HepG2 (cell line): ENCODE data around the gene GADD45B. TPM values are rescaled to one million over a fixed set of nuclear protein-coding genes. Genes with fewer than 3 reads are reported as not detected.

Experiments used
- ATAC-seq: fragments of 200-7000 bp; cut with Tn5 transposase; 3 replicates; pipeline ENCODE4 v1.9.1; 2020; ENCODE audit warnings: mild to moderate bottlenecking, moderate library complexity
- BruUV-seq: library from RNA; stranded (reverse); fragments of 400-500 nt; replicated peaks from 2 replicates; lab custom pipeline; 2021; lab: Mats Ljungman, UMichigan
- CTCF ChIA-PET: fragments of 300-600 bp; formaldehyde crosslinking; extraction: SDS; loops from one replicate; lab custom pipeline; 2021; ENCODE audit warnings: low total read pairs, inconsistent platforms, low intra/inter-chr PET ratio; lab: Yijun Ruan, JAX
- POLR2A ChIA-PET: fragments of 350-600 bp; sonication (Branson Sonifier 250); formaldehyde crosslinking; loops from one replicate; lab custom pipeline; 2020; ENCODE audit warnings: antibody characterized with exemption, inconsistent platforms; lab: Yijun Ruan, JAX
- DNase-seq: peaks from one replicate; pipeline ENCODE4 v3.0.0-alpha.2; 2015; ENCODE audit warnings: low spot score
- FAIRE-seq: peaks from 3 replicates; lab custom pipeline; 2011; peaks lifted over from hg19 to GRCh38; lab: Jason Lieb, UNC
- H2AFZ ChIP-seq: one replicate; pipeline ENCODE4 v1.6.1; 2011; ENCODE audit warnings: low read length, inconsistent platforms
- H3K27ac ChIP-seq: fragments of 300-600 bp; 3 replicates; pipeline ENCODE4 v1.8.0; 2011; ENCODE audit warnings: mixed run types, mild to moderate bottlenecking, mixed read lengths, low read length, inconsistent platforms; ENCODE audit not compliant: insufficient read depth; ENCODE audit errors: extremely low read length
- H3K27me3 ChIP-seq, 2 experiments: fragments of 200-600 bp in 1 of 2; 2 replicates in 1 of 2; 3 replicates in 1 of 2; pipeline versions ENCODE4 v1.6.0 to v1.8.0; 2011; ENCODE audit warnings: low read length in 2 of 2, mild to moderate bottlenecking in 2 of 2, moderate library complexity in 2 of 2, inconsistent platforms in 1 of 2; ENCODE audit not compliant: insufficient read depth in 2 of 2, control insufficient read depth in 1 of 2
- H3K36me3 ChIP-seq, 2 experiments: fragments of 200-600 bp in 1 of 2; replicated peaks in 1 of 2; 2 replicates in 1 of 2; 3 replicates in 1 of 2; pipeline versions ENCODE4 v1.5.1 to v1.8.0; 2011; ENCODE audit warnings: low read length in 2 of 2, inconsistent platforms in 1 of 2; ENCODE audit not compliant: insufficient read depth in 2 of 2, control insufficient read depth in 1 of 2
- H3K4me1 ChIP-seq: 2 replicates; pipeline ENCODE4 v1.5.1; 2012; ENCODE audit warnings: low read length, inconsistent platforms; ENCODE audit not compliant: insufficient read depth
- H3K4me2 ChIP-seq: 2 replicates; pipeline ENCODE4 v1.6.0; 2011; ENCODE audit warnings: low read depth, low read length, inconsistent platforms
- H3K4me3 ChIP-seq, 3 experiments: fragments of 200-600 bp in 1 of 3; sonication (generic), shearing (Covaris generic) in 1 of 3; replicated peaks in 1 of 3; 2 replicates each; pipeline ENCODE4 v1.5.1; 2011 to 2016; ENCODE audit warnings: low read length in 3 of 3, inconsistent platforms in 2 of 3, low read depth in 2 of 3, mild to moderate bottlenecking in 2 of 3, control low read depth in 1 of 3, mixed read lengths in 1 of 3; ENCODE audit not compliant: insufficient read depth in 1 of 3
- H3K79me2 ChIP-seq: one replicate; pipeline ENCODE4 v1.6.1; 2011; ENCODE audit warnings: low read length, inconsistent platforms; ENCODE audit not compliant: insufficient read depth
- H3K9ac ChIP-seq: 2 replicates; pipeline ENCODE4 v1.6.0; 2011; ENCODE audit warnings: mild to moderate bottlenecking, low read depth, low read length, inconsistent platforms; ENCODE audit not compliant: insufficient read depth
- H3K9me3 ChIP-seq: 2 replicates; pipeline ENCODE4 v1.5.1; 2012; ENCODE audit warnings: mild to moderate bottlenecking, low read length
- H4K20me1 ChIP-seq: 2 replicates; pipeline ENCODE4 v1.6.0; 2011; ENCODE audit warnings: inconsistent platforms, mild to moderate bottlenecking, low read length, moderate library complexity; ENCODE audit not compliant: insufficient read depth
- ADNP ChIP-seq: sonication (generic); formaldehyde crosslinking; IDR thresholded peaks from 2 replicates; pipeline ENCODE4 v1.4.0; 2020; ENCODE audit warnings: missing genetic modification reagents
- BHLHE40 ChIP-seq: IDR thresholded peaks from 2 replicates; pipeline ENCODE4 v1.6.1; 2011; ENCODE audit warnings: low read length, improper control_type of control experiment
- CC2D1A ChIP-seq: sonication (generic); formaldehyde crosslinking; IDR thresholded peaks from 2 replicates; pipeline ENCODE4 v1.8.1; 2023; ENCODE audit warnings: mild to moderate bottlenecking, missing genetic modification reagents
- CREB1 ChIP-seq, 2 experiments: fragments of 450-650 bp in 1 of 2; IDR thresholded peaks; 2 replicates each; pipeline ENCODE4 v1.6.1; 2016 to 2017; ENCODE audit warnings: control low read depth in 1 of 2, mild to moderate bottlenecking in 1 of 2, missing compliant biosample characterization in 1 of 2, missing genetic modification characterization in 1 of 2
- DMAP1 ChIP-seq: IDR thresholded peaks from 2 replicates; pipeline ENCODE4 v1.6.1; 2016
- FOSL2 ChIP-seq: sonication (generic); formaldehyde crosslinking; IDR thresholded peaks from 2 replicates; pipeline ENCODE4 v1.4.0; 2020; ENCODE audit warnings: missing genetic modification reagents
- KDM1A ChIP-seq: IDR thresholded peaks from 2 replicates; pipeline ENCODE4 v1.6.1; 2016; ENCODE audit warnings: missing compliant biosample characterization
- MAFF ChIP-seq: IDR thresholded peaks from 2 replicates; pipeline ENCODE4 v1.6.1; 2011; ENCODE audit warnings: low read depth, low read length, improper control_type of control experiment
- MAFG ChIP-seq: sonication (generic); formaldehyde crosslinking; IDR thresholded peaks from 2 replicates; pipeline ENCODE4 v1.5.1; 2020; ENCODE audit warnings: mild to moderate bottlenecking, missing genetic modification reagents
- MAFK ChIP-seq, 2 experiments: IDR thresholded peaks in 1 of 2; conservative IDR thresholded peaks in 1 of 2; 2 replicates each; pipeline ENCODE4 v1.6.1; 2011; ENCODE audit warnings: improper control_type of control experiment in 2 of 2, low read length in 2 of 2
- MTF1 ChIP-seq: sonication (generic); formaldehyde crosslinking; IDR thresholded peaks from 2 replicates; pipeline ENCODE4 v1.5.0; 2020; ENCODE audit warnings: missing genetic modification reagents
- MYNN ChIP-seq: sonication (generic); formaldehyde crosslinking; IDR thresholded peaks from 2 replicates; pipeline ENCODE4 v1.4.0; 2020; ENCODE audit warnings: mild to moderate bottlenecking, low read depth, missing genetic modification reagents
- RXRA ChIP-seq: sonication (generic); formaldehyde crosslinking; IDR thresholded peaks from 2 replicates; pipeline ENCODE4 v1.5.1; 2020; ENCODE audit warnings: missing genetic modification reagents
- THAP11 ChIP-seq: IDR thresholded peaks from 2 replicates; pipeline ENCODE4 v1.6.1; 2016; ENCODE audit warnings: missing biosample characterization, missing genetic modification reagents
- ZFP82 ChIP-seq: sonication (generic); formaldehyde crosslinking; IDR thresholded peaks from 2 replicates; pipeline ENCODE4 v1.5.1; 2020; ENCODE audit warnings: mild to moderate bottlenecking, missing genetic modification reagents, borderline replicate concordance
- ZMYM3 ChIP-seq: sonication (generic); formaldehyde crosslinking; IDR thresholded peaks from 2 replicates; pipeline ENCODE4 v1.5.1; 2020; ENCODE audit warnings: mild to moderate bottlenecking, missing genetic modification reagents
- ZNF460 ChIP-seq: sonication (generic); formaldehyde crosslinking; IDR thresholded peaks from 2 replicates; pipeline ENCODE4 v1.5.1; 2020; ENCODE audit warnings: missing genetic modification reagents, mild to moderate bottlenecking, borderline replicate concordance
- ZNF597 ChIP-seq: sonication (generic); formaldehyde crosslinking; IDR thresholded peaks from 2 replicates; pipeline ENCODE4 v1.5.0; 2020; ENCODE audit warnings: missing genetic modification reagents
- ZNF768 ChIP-seq: sonication (generic); formaldehyde crosslinking; IDR thresholded peaks from 2 replicates; pipeline ENCODE4 v1.4.0; 2020; ENCODE audit warnings: missing genetic modification reagents
- WGBS: methylation state at CpG from one replicate; pipeline ENCODE4 v1.1.6; 2017; ENCODE audit warnings: low lambda C conversion rate; 5-methylcytosine and 5-hydroxymethylcytosine counted together
- in situ Hi-C: cut with HindIII; loops from 2 replicates; pipeline ENCODE4 v1.10.0; 2017; ENCODE audit warnings: low pct_unique_long_range_greater_than_20kb; ENCODE audit not compliant: extremely low pct_ligation_motif_present
- intact Hi-C: fragments of 100-400 bp; cut with micrococcal nuclease; formaldehyde crosslinking; loops from one replicate; pipeline ENCODE4 v1.10.0; 2022; ENCODE audit not compliant: unreplicated experiment
- polyA plus RNA-seq, 8 experiments: library from polyadenylated mRNA; depleted of rRNA in 3 of 8; stranded (reverse) in 7 of 8; unstranded in 1 of 8; fragments of >200 nt; fragmentation: Illumina TruSeq in 4 of 8; extraction: Trizol in 4 of 8; gene quantifications; 2 replicates each; pipeline versions ENCODE4 v1.2.1 to v1.2.3, GENCODE V29; 2011 to 2016; ENCODE audit warnings: low read depth in 4 of 8, missing spikeins in 1 of 8, mixed read lengths in 1 of 8; ENCODE audit not compliant: insufficient read depth in 1 of 8
- total RNA-seq, 5 experiments: library from RNA; depleted of rRNA; stranded (reverse); fragments of >200 nt; fragmentation: Illumina TruSeq; extraction: Trizol; gene quantifications; 2 replicates each; pipeline ENCODE4 v1.2.3, GENCODE V29; 2016; ENCODE audit warnings: low read depth in 1 of 5

GADD45B gene
- total and polyA plus RNA-seq, 2 of the 13 experiments (the other 11 are each of a cell fraction or from before 2014, with no cell fraction given) = 4.6 to 34.1 TPM

DNA sequence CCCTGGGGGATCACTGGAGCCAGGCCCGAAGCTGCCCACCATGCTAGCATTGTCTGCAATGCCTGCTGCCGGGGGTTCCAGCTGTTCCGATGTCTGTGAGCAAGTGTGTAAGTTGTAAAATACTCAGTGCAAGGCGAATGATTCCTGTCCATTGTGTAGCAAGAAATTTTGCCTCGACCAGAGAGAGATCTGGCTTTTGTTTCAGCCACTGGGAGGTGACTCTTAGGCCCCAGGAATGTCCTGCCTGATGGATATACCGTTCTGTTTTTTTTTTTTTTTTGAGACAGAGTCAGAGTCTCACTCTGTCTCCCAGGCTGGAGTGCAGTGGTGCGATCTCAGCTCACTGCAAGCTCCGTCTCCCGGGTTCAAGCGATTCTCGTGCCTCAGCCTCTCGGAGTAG, 7.3 kb upstream of the GADD45B start:
- no TSS peak for BruUV-seq
- no peak overlapping the region for H3K9ac ChIP-seq
- no peaks in the 10 kb centered on the region for H3K36me3 ChIP-seq
- no peak for TF ChIP-seq BHLHE40
- TF ChIP-seq DMAP1 (CRISPR knock-in tag) = no peak
- TF ChIP-seq ZNF768 (CRISPR knock-in tag) = no peak
- TF ChIP-seq ZFP82 (CRISPR knock-in tag) = no peak
- no peak for TF ChIP-seq THAP11 (CRISPR knock-in tag)
- no peak for TF ChIP-seq MTF1 (CRISPR knock-in tag)
- TF ChIP-seq MYNN (CRISPR knock-in tag) = no peak
- in situ Hi-C loops (no loop called here), intact Hi-C loops (no loop called here)
- 53% methylated on average over 12 of the region's 12 CpGs for WGBS
- no peak for ATAC-seq
- FAIRE-seq = no peak
- no peak overlapping the region for H3K27ac ChIP-seq
- no peak overlapping the region for H3K4me3 ChIP-seq
- no peaks in the 10 kb centered on the region for H3K9me3 ChIP-seq
- ChIA-PET CTCF (no interaction called here), POLR2A (no interaction called here)
- H3K4me2 ChIP-seq = no peak overlapping the region; the same call in 1 of the 2 replicates
- H3K4me1 ChIP-seq = peaks cover 28% of the 10 kb centered on the region
- DNase-seq = no peak
- H2AFZ ChIP-seq = no peak overlapping the region
- H4K20me1 ChIP-seq = no peaks in the 10 kb centered on the region
- H3K79me2 ChIP-seq = no peaks in the 10 kb centered on the region
- no peaks in the 10 kb centered on the region; a peak in 1 of 5 replicates for H3K27me3 ChIP-seq

DNA sequence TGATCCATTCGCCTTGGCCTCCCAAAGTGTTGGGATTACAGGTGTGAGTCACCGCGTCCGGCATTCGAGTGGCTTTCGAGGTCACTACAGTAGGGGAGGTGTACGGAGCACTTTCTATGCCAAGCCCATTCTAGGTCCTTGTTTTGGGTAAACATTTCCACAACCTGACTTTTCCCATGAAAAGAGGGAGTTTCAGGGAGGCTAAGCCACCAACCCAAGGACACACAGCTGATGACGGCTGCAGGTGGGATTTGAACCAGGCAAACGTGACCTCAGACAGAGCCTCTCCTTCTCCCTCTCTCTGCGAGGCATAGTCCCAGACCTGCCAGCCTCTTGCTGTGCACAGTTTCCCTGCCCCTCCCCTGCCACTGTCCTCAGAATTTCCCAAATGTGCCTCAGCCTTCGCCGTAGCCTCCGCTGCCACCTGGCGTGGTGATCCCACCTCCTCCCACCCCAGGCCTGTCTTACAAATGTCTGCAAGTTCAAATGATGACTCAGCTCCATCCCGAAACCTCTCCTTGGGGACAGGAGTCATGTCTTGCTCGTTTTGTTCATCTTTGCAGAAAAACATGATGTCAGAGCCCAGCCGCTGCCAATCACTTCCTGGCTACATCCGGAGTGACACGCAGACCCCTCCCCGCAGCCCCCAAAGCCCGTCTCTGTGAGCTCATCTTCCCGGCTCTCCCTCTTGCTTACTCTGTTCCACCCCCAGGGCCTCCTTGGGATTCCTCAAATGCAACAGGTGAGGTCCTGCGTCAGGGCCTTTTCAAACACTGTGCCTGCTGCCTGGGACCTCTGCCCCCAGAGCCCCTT, 6.6 kb upstream of the GADD45B start:
- H3K4me1 ChIP-seq = peaks cover 30% of the 10 kb centered on the region
- H3K9ac ChIP-seq = no peak overlapping the region
- intact Hi-C loops = no loop called here
- no peaks in the 10 kb centered on the region for H3K79me2 ChIP-seq
- peak overlapping the region in 1 of 3 experiments; percentile 51; a peak in 1 of 6 replicates for H3K4me3 ChIP-seq
- DNase-seq = no peak
- no peak for FAIRE-seq
- H3K27me3 ChIP-seq = no peaks in the 10 kb centered on the region; a peak in 1 of 5 replicates
- in situ Hi-C loops = no loop called here
- H4K20me1 ChIP-seq = no peaks in the 10 kb centered on the region
- H2AFZ ChIP-seq = no peak overlapping the region
- ChIA-PET POLR2A (interaction anchor here (1.4 kb wide), 1 partner anchor 119 kb away, joined by 3 read pairs; no protein-coding TSS in a partner anchor), CTCF (no interaction called here)
- peak; percentile 33 for ATAC-seq
- WGBS = 11% methylated on average over 18 of the region's 23 CpGs
- no peak overlapping the region for H3K27ac ChIP-seq
- no peaks in the 10 kb centered on the region for H3K9me3 ChIP-seq
- H3K4me2 ChIP-seq = peak overlapping the region; percentile 74
- BruUV-seq = no TSS peak
- no peaks in the 10 kb centered on the region for H3K36me3 ChIP-seq
- TF ChIP-seq MAFG (CRISPR knock-in tag) (no peak), FOSL2 (peak; percentile 83), ZNF768 (CRISPR knock-in tag) (peak; percentile 99), ZNF460 (CRISPR knock-in tag) (peak; percentile 43; the same call in 1 of the 2 replicates), CC2D1A (CRISPR knock-in tag) (no peak), ZMYM3 (CRISPR knock-in tag) (peak; percentile 84), MAFF (peak; percentile 48; the same call in 1 of the 2 replicates), RXRA (CRISPR knock-in tag) (0 out of 2 replicates have a peak, but pooled peaks have one; percentile 31), ADNP (CRISPR knock-in tag) (0 out of 2 replicates have a peak, but pooled peaks have one; percentile 25), ZNF597 (no peak), MAFK (conservative IDR thresholded peaks at IDR 0.05 in 1 of 2, IDR thresholded peaks at IDR 0.05 in 1 of 2; ENCODE audit: low read length in 2 of 2) (peak; percentile 70 to 71; a peak in 3 of 4 replicates), CREB1 (IDR thresholded peaks at IDR 0.05) (0 out of 2 replicates have a peak, but pooled peaks have one; percentile 13), CREB1 (CRISPR knock-in tag; IDR thresholded peaks at IDR 0.05) (no peak), KDM1A (CRISPR knock-in tag) (0 out of 2 replicates have a peak, but pooled peaks have one; percentile 61)
